Activated naive CD4-positive, alpha-beta T cell treated with anti-CD3 and anti-CD28 coated beads for 36 hours (primary cell): ENCODE data around the gene IL12RB2. TPM values are rescaled to one million over a fixed set of nuclear protein-coding genes. Genes with fewer than 3 reads are reported as not detected.

Experiments used
- CTCF ChIA-PET: fragments of 350-600 bp; sonication (Branson Sonifier 250); formaldehyde crosslinking; loops from one replicate; lab custom pipeline; 2021; ENCODE audit warnings: antibody characterized with exemption; lab: Charles Lee
- DNase-seq: peaks from one replicate; pipeline ENCODE4 v3.0.0-alpha.2; 2020
- H3K27ac Mint-ChIP-seq: one replicate; pipeline ENCODE4 v1.8.0; 2021; ENCODE audit warnings: mild to moderate bottlenecking, mixed read lengths
- H3K27me3 Mint-ChIP-seq: one replicate; pipeline ENCODE4 v1.8.0; 2021; ENCODE audit warnings: low read depth, mixed read lengths
- H3K36me3 Mint-ChIP-seq: one replicate; pipeline ENCODE4 v1.8.0; 2021; ENCODE audit warnings: low read depth, mixed read lengths
- H3K4me1 Mint-ChIP-seq: one replicate; pipeline ENCODE4 v1.8.0; 2021; ENCODE audit warnings: low read depth, mixed read lengths
- H3K4me3 Mint-ChIP-seq: one replicate; pipeline ENCODE4 v1.8.0; 2021; ENCODE audit warnings: mild to moderate bottlenecking, moderate library complexity, mixed read lengths
- H3K9me3 Mint-ChIP-seq: one replicate; pipeline ENCODE4 v1.8.0; 2021; ENCODE audit warnings: mixed read lengths
- intact Hi-C: fragments of 100-400 bp; cut with micrococcal nuclease; formaldehyde crosslinking; loops from one replicate; pipeline ENCODE4 v1.15.1; 2023
- total RNA-seq, 2 experiments: library from RNA; stranded (reverse); gene quantifications; one replicate each; pipeline ENCODE4 v1.2.3, GENCODE V29; 2021

IL12RB2 gene
- total RNA-seq, 2 experiments from 2014 or later: 76.5 to 82.9 TPM

- DNase-seq: peak; percentile 55
- no peak overlapping the region for H3K4me3 Mint-ChIP-seq
These were observed 21.7 kb upstream of the IL12RB2 start for GRCh38 chr1:67285780-67286488.

GRCh38 chr1:67290236-67290635 is 17.4 kb upstream of the IL12RB2 start:
- no peak overlapping the region for H3K4me3 Mint-ChIP-seq
- no peak overlapping the region for H3K27ac Mint-ChIP-seq
- peaks cover 6% of the 10 kb centered on the region for H3K36me3 Mint-ChIP-seq
- H3K9me3 Mint-ChIP-seq: peaks cover 1% of the 10 kb centered on the region
- intact Hi-C loops: no loop called here
- peaks cover 47% of the 10 kb centered on the region for H3K4me1 Mint-ChIP-seq
- no peak for DNase-seq
- CTCF ChIA-PET: no interaction called here
- peaks cover 7% of the 10 kb centered on the region for H3K27me3 Mint-ChIP-seq

More at GRCh38 chr1:67285780-67286488, 21.7 kb upstream of the IL12RB2 start:
- Mint-ChIP-seq H3K4me1 (peaks cover 52% of the 10 kb centered on the region), H3K27me3 (no peaks in the 10 kb centered on the region), H3K9me3 (no peaks in the 10 kb centered on the region), H3K27ac (peak overlapping the region; percentile 65), H3K36me3 (no peaks in the 10 kb centered on the region)
- CTCF ChIA-PET: interaction anchor here (0.8 to 4.6 kb wide), 4 partner anchors 11 to 215 kb away, joined by 3 to 24 read pairs (median 3); no protein-coding TSS in a partner anchor
- intact Hi-C loops: loop anchor here (1.0 to 5.0 kb wide), 8 partner anchors 12 to 214 kb away; partner anchors contain the start of gene SERBP1

- Mint-ChIP-seq H3K9me3 (peaks cover 1% of the 10 kb centered on the region), H3K27me3 (peaks cover 7% of the 10 kb centered on the region), H3K27ac (no peak overlapping the region), H3K4me3 (no peak overlapping the region), H3K36me3 (peaks cover 6% of the 10 kb centered on the region), H3K4me1 (peaks cover 18% of the 10 kb centered on the region)
- CTCF ChIA-PET: interaction anchor here (0.6 to 1.0 kb wide), 3 partner anchors 19 to 141 kb away, joined by 3 to 4 read pairs (median 3); no protein-coding TSS in a partner anchor
- intact Hi-C loops: loop anchor here (1.0 kb wide), 1 partner anchor 9 kb away; no protein-coding TSS in a partner anchor
- DNase-seq: peak; percentile 38
These were observed 12.6 kb upstream of the IL12RB2 start for GRCh38 chr1:67294836-67295617.

- CTCF ChIA-PET: interaction anchor here (1.5 kb wide), 1 partner anchor 85 kb away, joined by 6 read pairs; no protein-coding TSS in a partner anchor
These were observed 8.9 kb upstream of the IL12RB2 start for GRCh38 chr1:67298762-67299161.

GRCh38 chr1:67299296-67299695 is 8.4 kb upstream of the IL12RB2 start:
- CTCF ChIA-PET: interaction anchor here (1.5 kb wide), 1 partner anchor 85 kb away, joined by 6 read pairs; no protein-coding TSS in a partner anchor
- Mint-ChIP-seq H3K27ac (no peak overlapping the region), H3K4me1 (peaks cover 27% of the 10 kb centered on the region), H3K4me3 (no peak overlapping the region), H3K27me3 (no peaks in the 10 kb centered on the region), H3K36me3 (no peaks in the 10 kb centered on the region), H3K9me3 (no peaks in the 10 kb centered on the region)
- no peak for DNase-seq
- intact Hi-C loops: no loop called here

More at GRCh38 chr1:67298762-67299161, 8.9 kb upstream of the IL12RB2 start:
- Mint-ChIP-seq H3K36me3 (no peaks in the 10 kb centered on the region), H3K27me3 (peaks cover 2% of the 10 kb centered on the region), H3K4me1 (peaks cover 25% of the 10 kb centered on the region), H3K9me3 (no peaks in the 10 kb centered on the region), H3K4me3 (no peak overlapping the region), H3K27ac (no peak overlapping the region)
- DNase-seq: no peak
- intact Hi-C loops: no loop called here

GRCh38 chr1:67300561-67300960 is 7.1 kb upstream of the IL12RB2 start:
- Mint-ChIP-seq H3K27me3 (no peaks in the 10 kb centered on the region), H3K4me3 (no peak overlapping the region), H3K9me3 (no peaks in the 10 kb centered on the region), H3K36me3 (no peaks in the 10 kb centered on the region), H3K4me1 (peaks cover 20% of the 10 kb centered on the region), H3K27ac (no peak overlapping the region)
- DNase-seq: no peak
- intact Hi-C loops: no loop called here
- CTCF ChIA-PET: interaction anchor here (0.7 kb wide), 1 partner anchor 24 kb away, joined by 3 read pairs; no protein-coding TSS in a partner anchor

GRCh38 chr1:67304023-67304422 is 3.6 kb upstream of the IL12RB2 start:
- DNase-seq: no peak
- CTCF ChIA-PET: no interaction called here
- Mint-ChIP-seq H3K4me3 (no peak overlapping the region), H3K36me3 (peaks cover 11% of the 10 kb centered on the region), H3K27ac (peak overlapping the region; percentile 86), H3K9me3 (no peaks in the 10 kb centered on the region), H3K27me3 (no peaks in the 10 kb centered on the region), H3K4me1 (peaks cover 23% of the 10 kb centered on the region)
- intact Hi-C loops: loop anchor here (1.0 kb wide), 7 partner anchors 9 to 129 kb away; no protein-coding TSS in a partner anchor

GRCh38 chr1:67306547-67306946 is 1.1 kb upstream of the IL12RB2 start:
- no peak overlapping the region for H3K4me3 Mint-ChIP-seq
- CTCF ChIA-PET: interaction anchor here (0.9 to 1.2 kb wide), 2 partner anchors 27 to 194 kb away, joined by 3 to 4 read pairs; no protein-coding TSS in a partner anchor
- H3K27ac Mint-ChIP-seq: peak overlapping the region; percentile 95
- H3K27me3 Mint-ChIP-seq: no peaks in the 10 kb centered on the region
- intact Hi-C loops: no loop called here
- DNase-seq: no peak
- peaks cover 34% of the 10 kb centered on the region for H3K36me3 Mint-ChIP-seq
- no peaks in the 10 kb centered on the region for H3K9me3 Mint-ChIP-seq
- peaks cover 35% of the 10 kb centered on the region for H3K4me1 Mint-ChIP-seq

GRCh38 chr1:67308136-67308535 is 463 bp downstream of the IL12RB2 start:
- peak overlapping the region; percentile 97 for H3K27ac Mint-ChIP-seq
- CTCF ChIA-PET: no interaction called here
- peak overlapping the region; percentile 95 for H3K4me3 Mint-ChIP-seq
- H3K9me3 Mint-ChIP-seq: no peaks in the 10 kb centered on the region
- no peak for DNase-seq
- peaks cover 49% of the 10 kb centered on the region for H3K4me1 Mint-ChIP-seq
- no peaks in the 10 kb centered on the region for H3K27me3 Mint-ChIP-seq
- H3K36me3 Mint-ChIP-seq: peaks cover 48% of the 10 kb centered on the region
- intact Hi-C loops: no loop called here

- intact Hi-C loops: loop anchor here (5.0 kb wide), 1 partner anchor 330 kb away; no protein-coding TSS in a partner anchor
- no peaks in the 10 kb centered on the region for H3K9me3 Mint-ChIP-seq
- peaks cover 66% of the 10 kb centered on the region for H3K36me3 Mint-ChIP-seq
- CTCF ChIA-PET: interaction anchor here (1.4 kb wide), 1 partner anchor 19 kb away, joined by 3 read pairs; no protein-coding TSS in a partner anchor
- H3K4me3 Mint-ChIP-seq: peak overlapping the region; percentile 82
- H3K27ac Mint-ChIP-seq: peak overlapping the region; percentile 95
- DNase-seq: no peak
- peaks cover 47% of the 10 kb centered on the region for H3K4me1 Mint-ChIP-seq
- no peaks in the 10 kb centered on the region for H3K27me3 Mint-ChIP-seq
These were observed 4.9 kb downstream of the IL12RB2 start for GRCh38 chr1:67312615-67313014.

GRCh38 chr1:67313934-67314671 is 6.4 kb downstream of the IL12RB2 start:
- H3K27me3 Mint-ChIP-seq: no peaks in the 10 kb centered on the region
- peak overlapping the region; percentile 47 for H3K4me3 Mint-ChIP-seq
- CTCF ChIA-PET: interaction anchor here (0.5 to 1.3 kb wide), 8 partner anchors 19 to 318 kb away, joined by 3 to 4 read pairs (median 4); no protein-coding TSS in a partner anchor
- peaks cover 57% of the 10 kb centered on the region for H3K36me3 Mint-ChIP-seq
- H3K27ac Mint-ChIP-seq: peak overlapping the region; percentile 95
- intact Hi-C loops: loop anchor here (1.0 to 5.0 kb wide), 7 partner anchors 10 to 332 kb away; partner anchors contain the start of gene SERBP1
- H3K9me3 Mint-ChIP-seq: no peaks in the 10 kb centered on the region
- peaks cover 47% of the 10 kb centered on the region for H3K4me1 Mint-ChIP-seq
- no peak for DNase-seq
